ENCODE results near the gene ROBO3.

Gene ROBO3

DNA sequence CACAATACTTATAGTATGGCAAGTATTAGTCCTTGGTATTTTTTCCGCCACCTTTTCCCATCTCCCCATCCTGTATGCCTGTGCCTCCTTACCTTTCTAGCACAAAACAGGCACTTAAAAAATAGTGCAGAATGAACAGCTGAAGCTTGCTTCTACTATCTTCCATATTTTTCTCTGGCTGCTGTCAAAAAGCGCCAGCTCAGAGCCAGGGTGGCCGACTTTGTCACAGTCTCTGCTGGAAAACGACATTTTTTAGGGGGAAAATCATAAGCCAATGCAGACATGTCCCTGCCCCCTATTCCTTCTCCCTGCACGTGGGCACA, 26.5 kb upstream of the ROBO3 start:
- H3K27ac ChIP-seq, result no peak overlapping the region
- TF ChIP-seq ZFX (IDR thresholded peaks at IDR 0.05; ENCODE audit: borderline replicate concordance), result no peak
- TF ChIP-seq, protein P1, sequence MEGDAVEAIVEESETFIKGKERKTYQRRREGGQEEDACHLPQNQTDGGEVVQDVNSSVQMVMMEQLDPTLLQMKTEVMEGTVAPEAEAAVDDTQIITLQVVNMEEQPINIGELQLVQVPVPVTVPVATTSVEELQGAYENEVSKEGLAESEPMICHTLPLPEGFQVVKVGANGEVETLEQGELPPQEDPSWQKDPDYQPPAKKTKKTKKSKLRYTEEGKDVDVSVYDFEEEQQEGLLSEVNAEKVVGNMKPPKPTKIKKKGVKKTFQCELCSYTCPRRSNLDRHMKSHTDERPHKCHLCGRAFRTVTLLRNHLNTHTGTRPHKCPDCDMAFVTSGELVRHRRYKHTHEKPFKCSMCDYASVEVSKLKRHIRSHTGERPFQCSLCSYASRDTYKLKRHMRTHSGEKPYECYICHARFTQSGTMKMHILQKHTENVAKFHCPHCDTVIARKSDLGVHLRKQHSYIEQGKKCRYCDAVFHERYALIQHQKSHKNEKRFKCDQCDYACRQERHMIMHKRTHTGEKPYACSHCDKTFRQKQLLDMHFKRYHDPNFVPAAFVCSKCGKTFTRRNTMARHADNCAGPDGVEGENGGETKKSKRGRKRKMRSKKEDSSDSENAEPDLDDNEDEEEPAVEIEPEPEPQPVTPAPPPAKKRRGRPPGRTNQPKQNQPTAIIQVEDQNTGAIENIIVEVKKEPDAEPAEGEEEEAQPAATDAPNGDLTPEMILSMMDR (IDR thresholded peaks at IDR 0.05), result no peak

DNA sequence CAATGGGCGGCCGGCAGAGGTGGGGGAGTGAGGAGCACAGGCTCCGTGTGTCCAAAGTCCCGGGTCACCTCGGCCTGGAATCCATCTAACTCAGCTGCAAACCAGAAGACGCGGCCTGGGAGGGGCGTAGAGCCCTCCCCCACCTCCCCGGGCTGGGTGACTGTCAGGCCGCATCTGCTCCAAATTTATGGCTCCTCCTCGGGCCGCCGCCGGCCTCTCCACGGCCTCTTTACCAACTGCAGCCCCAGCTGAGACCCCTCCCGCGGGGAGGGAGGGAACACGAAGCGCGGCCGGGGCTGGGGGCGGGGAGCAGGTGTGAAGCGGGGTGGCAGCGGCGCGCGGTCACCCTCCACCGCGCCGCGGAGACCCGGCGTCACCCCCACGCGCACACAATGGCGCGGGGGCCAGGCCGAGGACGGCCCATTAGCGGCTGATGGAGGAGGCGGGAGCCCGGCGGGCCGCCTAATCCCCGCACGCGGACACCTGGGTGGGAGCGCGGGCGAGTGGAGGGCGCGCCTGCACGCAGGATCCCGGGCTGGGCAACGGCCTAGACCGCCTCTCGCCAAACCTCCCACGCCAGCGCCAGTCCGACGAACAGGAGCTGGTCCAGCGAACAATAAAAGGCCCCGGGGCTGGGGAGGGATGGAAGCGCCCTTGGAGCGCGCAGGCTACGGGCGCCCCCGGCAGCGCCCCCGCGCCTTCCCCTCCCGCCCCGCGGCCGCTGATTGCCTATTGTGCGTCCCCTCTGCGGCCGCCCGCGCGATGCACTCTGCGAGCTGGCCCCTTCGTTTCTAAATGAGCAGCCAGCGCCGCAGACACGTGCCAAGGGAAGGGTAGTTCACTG, 25.9 kb upstream of the ROBO3 start:
- TF ChIP-seq, protein P1 (IDR thresholded peaks at IDR 0.05), result no peak
- TF ChIP-seq ZFX (IDR thresholded peaks at IDR 0.05; ENCODE audit: borderline replicate concordance), result no peak
- no peak overlapping the region for H3K27ac ChIP-seq

DNA sequence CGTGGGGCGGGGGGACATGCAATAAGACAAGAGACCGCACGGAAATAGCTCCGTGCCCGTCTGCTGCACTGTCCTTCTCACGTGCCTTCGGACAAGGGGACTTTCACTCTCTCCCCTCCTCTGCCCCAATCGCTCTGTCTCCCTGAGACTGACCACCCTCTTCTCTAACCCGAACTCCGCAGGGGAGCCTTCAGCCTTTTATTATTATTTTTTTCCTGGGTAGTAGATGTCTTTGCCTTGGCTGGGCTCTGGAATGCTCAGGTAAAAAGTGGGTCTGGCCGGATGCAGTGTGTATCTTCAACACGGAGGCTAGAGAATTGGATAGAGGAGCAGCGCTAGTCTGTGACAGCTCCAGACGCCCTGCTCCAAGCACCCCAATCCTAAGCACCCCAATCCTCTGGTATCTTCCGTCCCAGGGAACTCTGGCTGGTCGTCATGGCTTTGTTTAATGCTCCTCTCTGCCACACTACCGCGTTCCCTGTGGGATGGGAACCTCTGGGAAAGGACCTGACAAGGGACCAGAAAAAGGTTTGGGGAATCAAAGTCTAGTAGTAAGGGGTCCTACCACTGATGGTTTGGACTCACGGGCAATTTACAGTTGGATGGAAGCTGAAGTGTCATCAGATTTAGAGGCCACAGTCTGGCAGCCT, 25.1 kb upstream of the ROBO3 start:
- H3K27ac ChIP-seq, result no peak overlapping the region

DNA sequence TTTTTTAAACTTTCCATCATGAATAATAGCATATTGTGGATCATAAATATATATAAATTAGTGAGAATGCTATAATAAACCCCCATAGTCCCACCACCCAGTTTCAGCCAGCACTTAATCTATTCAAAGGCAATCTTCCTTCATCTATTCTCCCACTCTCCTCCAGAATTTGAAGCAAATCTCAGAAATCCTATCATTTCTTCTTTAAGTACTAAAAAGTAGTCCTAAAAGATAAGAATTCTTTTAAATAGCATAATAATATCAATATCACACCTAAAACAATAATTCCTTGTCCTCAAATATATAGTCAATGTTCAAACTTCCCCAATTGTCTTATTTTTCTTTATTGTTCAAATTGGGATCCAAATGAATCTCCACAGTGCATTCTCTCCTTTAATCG, 24.6 kb upstream of the ROBO3 start:
- TF ChIP-seq, protein P1 (IDR thresholded peaks at IDR 0.05), result no peak
- no peak overlapping the region for H3K27ac ChIP-seq

More for the DNA sequence above, 25.1 kb upstream of the ROBO3 start:
- no peak for TF ChIP-seq ZFX (IDR thresholded peaks at IDR 0.05; ENCODE audit: borderline replicate concordance)
- TF ChIP-seq, protein P1 (IDR thresholded peaks at IDR 0.05), result no peak

DNA sequence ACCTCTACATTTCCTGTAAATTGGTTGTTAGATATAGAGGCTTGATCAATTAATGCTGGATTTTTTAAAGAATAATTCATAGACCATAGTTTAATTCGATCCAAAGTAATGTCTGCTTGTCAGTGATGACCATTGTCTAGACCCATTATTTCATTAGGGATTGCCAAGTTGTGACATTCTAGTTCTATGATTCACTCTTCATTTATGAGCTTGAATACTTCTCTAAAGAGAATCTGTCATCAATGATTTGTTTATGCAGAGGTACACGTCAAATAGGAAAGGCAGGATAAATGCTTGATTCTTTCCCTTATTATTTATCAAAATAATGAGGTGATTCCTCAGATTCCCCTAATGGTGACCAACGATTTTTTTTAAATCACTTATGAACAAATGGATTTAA, 24.0 kb upstream of the ROBO3 start:
- H3K27ac ChIP-seq, result no peak overlapping the region

DNA sequence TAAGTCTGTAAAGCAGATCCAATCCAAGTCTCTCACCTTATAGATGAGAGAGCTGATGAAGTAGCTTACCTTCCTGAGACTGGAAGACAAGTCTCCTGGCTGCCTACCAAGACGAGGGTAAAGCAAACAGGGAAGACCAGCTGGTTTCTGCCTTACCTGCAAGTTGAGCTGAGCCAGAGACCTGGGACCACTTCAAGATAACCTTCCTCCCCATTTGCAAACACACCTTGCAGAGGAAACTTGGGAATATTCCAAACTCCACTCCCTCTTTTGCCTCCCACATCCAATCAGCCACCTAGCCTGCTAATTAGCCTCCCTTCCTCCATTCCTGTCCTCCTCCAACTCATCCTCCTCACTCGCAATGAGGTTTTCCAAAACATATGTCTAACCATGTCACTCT, 23.4 kb upstream of the ROBO3 start:
- TF ChIP-seq, protein P1 (IDR thresholded peaks at IDR 0.05), result no peak
- TF ChIP-seq ZFX (IDR thresholded peaks at IDR 0.05; ENCODE audit: borderline replicate concordance), result no peak
- no peak overlapping the region for H3K27ac ChIP-seq

More for the DNA sequence above, 24.0 kb upstream of the ROBO3 start:
- TF ChIP-seq, protein P1 (IDR thresholded peaks at IDR 0.05), result no peak
- TF ChIP-seq ZFX (IDR thresholded peaks at IDR 0.05; ENCODE audit: borderline replicate concordance), result no peak

DNA sequence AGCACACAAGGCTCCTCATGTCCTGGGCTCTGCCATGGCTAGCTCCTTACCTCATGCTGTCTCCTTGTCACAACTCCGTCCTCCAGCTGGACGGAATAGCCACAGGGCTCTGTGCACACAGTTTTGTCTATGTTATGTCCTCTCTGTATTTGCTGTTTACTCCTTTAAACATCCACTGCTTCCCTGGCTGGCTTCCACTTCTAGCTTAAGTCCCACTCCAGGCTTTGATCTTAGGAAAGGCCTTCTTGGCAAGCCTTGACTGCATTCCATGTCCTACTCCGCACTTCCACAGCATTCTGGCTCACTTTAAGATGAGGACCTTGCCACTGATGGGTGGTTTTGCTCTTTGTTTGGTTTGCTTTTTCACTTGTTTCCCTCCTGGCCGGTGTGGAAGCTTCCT, 22.9 kb upstream of the ROBO3 start:
- no peak overlapping the region for H3K27ac ChIP-seq
- no peak for TF ChIP-seq ZFX (IDR thresholded peaks at IDR 0.05; ENCODE audit: borderline replicate concordance)
- TF ChIP-seq, protein P1 (IDR thresholded peaks at IDR 0.05), result no peak

Data from 22Rv1 (cell line).